NCI-H2227 (cell line): ENCODE results near the gene LCE3B.

Experiments used
- DNase-seq: peaks from one replicate; lab custom pipeline; 2025; ENCODE audit not compliant: unreplicated experiment; lab: John Stamatoyannopoulos, UW

LCE3B gene

GRCh38 chr1:152657677-152658076 is 44.1 kb downstream of the LCE3B start:
- no peak for DNase-seq

GRCh38 chr1:152658649-152659048 is 45.0 kb downstream of the LCE3B start:
- no peak for DNase-seq

GRCh38 chr1:152663098-152663497 is 49.5 kb downstream of the LCE3B start, which contains the start of gene LCE2D:
TSS of gene LCE2D (plus strand) at chr1:152663380. CDS start at chr1:152664106, 726 bp downstream.
- DNase-seq = no peak
